Measurements from ENCODE around the gene BRD4.

Gene BRD4

DNA sequence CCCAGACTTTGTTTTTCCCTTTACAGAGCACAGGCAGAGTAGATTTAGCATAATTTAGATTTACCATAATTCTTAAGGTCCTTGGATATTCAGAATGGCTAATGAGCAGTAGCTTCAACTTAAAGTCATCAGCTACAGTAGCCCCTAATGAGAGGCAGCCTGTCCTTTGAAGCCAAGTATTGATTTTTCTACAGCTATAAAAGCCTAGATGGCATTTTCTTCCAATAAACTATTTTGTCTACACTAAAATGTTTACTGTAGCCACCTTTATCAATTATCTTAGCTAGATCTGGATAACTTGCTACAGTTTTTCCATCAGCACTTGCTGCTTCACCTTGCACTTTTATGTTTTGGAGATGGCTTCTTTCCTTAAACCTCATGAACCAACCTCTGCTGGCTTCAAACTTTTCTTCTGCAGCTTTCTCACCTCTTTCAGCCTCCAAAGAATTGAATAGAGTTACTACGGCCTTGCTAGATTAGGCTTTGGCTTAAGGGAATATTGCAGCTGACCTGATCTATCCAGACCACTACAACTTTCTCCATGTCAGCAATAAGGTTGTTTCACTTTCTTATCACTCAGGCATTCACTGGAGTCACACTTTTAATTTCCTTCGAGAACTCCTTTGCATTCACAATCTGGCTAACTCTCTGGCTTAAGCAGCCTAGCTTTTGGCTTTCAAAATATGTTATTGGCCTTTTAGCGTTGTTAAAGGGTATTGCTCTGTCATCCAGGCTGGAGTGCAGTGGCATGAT, 26.6 kb downstream of the BRD4 start:
- Mint-ChIP-seq H3K36me3 (peaks cover 2% of the 10 kb centered on the region), H3K4me3 (peak overlapping the region; percentile 20), H3K9me3 (ENCODE audit: low read depth) (no peaks in the 10 kb centered on the region), H3K4me1 (ENCODE audit: low read depth) (peaks cover 79% of the 10 kb centered on the region), H3K27me3 (no peaks in the 10 kb centered on the region), H3K27ac (peak overlapping the region; percentile 43)

DNA sequence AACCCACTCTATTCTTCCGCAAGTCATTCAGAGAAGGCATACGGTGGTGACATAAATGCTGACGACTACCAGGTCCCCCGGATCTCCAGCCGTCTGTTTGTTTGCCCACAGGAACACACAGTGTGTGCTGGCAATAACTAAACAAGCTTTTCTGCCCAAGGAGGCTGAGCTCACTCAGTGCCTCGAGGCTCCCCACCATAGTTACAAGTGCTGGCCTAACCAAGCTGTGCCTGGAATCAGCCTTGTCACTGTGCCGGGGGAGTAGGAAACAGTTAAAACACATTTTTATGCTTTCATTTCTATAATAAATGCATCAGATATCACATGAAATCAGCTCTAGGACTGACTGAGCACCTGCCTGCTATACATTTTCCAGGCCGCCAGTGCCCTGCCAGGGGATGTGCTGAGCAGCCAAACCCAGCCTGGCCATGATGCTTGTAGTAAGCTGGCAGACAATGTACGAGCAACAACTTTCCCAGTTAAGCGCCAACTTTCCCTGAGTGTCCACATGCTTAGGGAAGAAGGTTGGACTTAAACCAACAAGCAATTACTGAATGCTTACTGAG, 28.1 kb downstream of the BRD4 start:
- Mint-ChIP-seq H3K27ac (peak overlapping the region; percentile 93), H3K9me3 (ENCODE audit: low read depth) (no peaks in the 10 kb centered on the region), H3K4me1 (ENCODE audit: low read depth) (peaks cover 80% of the 10 kb centered on the region), H3K36me3 (peaks cover 2% of the 10 kb centered on the region), H3K27me3 (no peaks in the 10 kb centered on the region), H3K4me3 (peak overlapping the region; percentile 17)

DNA sequence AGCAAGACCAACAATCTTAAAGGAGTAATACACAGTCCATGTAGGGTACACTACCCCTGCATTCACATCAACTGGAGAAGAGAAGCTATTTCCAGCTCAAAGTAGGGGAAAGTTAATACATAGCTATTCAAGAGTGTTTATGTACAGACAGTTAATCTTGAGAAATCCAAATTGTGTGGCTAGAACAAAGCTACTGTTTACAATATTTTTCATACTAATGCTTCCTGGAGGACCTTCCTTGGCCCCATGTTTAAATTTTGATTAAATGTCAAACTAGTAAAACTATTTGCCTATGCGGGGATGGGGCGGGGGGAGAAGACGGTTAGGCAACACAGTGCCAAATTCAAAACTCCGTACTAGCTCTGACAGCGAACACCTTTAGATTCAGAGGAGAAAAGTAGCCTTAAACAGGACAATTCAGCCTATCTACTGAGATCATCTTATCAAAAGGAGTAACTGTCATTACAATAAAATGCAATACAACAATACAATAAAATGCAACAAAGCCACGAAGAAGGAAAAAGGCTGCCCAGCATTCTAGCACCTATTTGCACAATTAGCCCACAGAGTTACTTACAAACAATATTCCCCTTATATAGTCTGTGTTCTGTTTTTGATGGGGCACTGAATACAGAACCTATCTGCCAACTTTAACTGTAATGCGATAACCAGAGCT, 29.1 kb downstream of the BRD4 start:
- Mint-ChIP-seq H3K27me3 (no peaks in the 10 kb centered on the region), H3K4me3 (peak overlapping the region; percentile 17), H3K27ac (peak overlapping the region; percentile 93), H3K4me1 (ENCODE audit: low read depth) (peaks cover 84% of the 10 kb centered on the region), H3K9me3 (ENCODE audit: low read depth) (no peaks in the 10 kb centered on the region), H3K36me3 (peaks cover 2% of the 10 kb centered on the region)

DNA sequence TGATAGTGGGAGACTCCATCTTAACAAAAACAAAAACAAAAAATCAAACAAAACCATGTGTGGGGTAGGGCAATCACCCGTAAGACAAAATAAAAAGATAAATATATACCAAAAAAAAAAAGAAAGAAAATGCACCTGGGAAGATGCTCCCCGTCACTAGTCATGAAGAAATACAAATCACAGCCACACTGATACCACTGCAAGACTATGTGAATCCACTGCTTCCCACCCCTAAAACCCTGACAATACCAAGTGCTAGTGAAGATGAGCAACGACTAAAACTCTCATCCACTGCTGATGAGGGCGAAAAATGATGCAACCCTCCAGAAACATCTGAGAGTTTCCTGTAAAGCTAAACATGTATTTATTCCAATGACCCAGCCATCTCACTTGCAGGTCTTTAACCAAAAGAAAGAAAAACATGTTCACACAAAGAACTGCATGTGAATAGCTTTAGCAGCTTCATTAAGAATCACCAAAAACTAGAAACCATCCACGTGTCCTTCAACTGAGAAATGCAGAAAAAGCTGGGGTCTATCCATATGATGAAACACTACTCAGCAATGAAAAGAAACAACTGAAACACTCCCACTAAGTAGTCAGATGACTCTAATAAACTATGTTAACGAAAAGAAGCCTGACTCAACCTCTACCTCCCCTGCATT, 31.7 kb downstream of the BRD4 start:
- H3K9me3 Mint-ChIP-seq (ENCODE audit: low read depth), result no peaks in the 10 kb centered on the region
- peaks cover 89% of the 10 kb centered on the region for H3K4me1 Mint-ChIP-seq (ENCODE audit: low read depth)
- H3K4me3 Mint-ChIP-seq, result peak overlapping the region; percentile 63
- no peaks in the 10 kb centered on the region for H3K27me3 Mint-ChIP-seq
- peak overlapping the region; percentile 83 for H3K27ac Mint-ChIP-seq
- peaks cover 2% of the 10 kb centered on the region for H3K36me3 Mint-ChIP-seq

DNA sequence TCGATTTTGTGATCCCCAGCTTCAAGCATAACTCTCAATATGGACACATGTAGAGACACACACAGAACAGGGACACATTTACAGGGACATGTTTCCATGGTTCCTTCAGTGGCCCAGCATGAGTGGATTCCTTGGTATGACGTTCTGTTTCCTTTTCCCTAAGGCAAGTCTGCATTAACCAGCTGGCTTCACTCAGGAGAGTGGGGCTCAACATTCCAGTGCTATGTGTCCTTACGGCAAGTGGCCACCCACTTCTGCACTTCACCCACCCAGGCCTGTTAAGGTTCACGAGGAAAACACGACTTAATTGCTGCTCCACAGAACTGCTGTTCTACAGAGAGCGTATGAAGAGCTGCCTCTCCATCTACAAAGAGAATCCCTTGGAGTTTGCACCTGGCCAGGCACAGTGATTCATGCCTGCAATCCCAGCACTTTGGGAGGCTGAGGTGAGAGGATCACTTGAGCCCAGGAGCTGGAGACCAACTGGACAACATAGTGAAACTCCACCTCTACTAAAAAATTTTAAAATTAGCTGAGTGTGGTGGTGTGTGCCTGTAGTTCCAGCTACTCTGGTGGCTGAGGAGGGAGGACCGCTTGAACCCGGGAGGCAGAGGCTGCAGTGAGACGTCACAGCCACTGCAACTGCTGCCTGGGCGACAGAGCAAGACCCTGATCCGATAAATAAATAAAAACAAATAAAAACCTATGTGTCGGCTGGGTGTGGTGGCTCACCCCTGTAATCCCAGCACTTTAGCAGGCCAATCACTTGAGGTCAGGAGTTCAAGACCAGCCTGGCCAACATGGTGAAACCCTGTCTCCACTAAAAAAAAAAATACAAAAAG, 32.5 kb downstream of the BRD4 start:
- H3K27ac Mint-ChIP-seq, result peak overlapping the region; percentile 83
- peak overlapping the region; percentile 63 for H3K4me3 Mint-ChIP-seq

DNA sequence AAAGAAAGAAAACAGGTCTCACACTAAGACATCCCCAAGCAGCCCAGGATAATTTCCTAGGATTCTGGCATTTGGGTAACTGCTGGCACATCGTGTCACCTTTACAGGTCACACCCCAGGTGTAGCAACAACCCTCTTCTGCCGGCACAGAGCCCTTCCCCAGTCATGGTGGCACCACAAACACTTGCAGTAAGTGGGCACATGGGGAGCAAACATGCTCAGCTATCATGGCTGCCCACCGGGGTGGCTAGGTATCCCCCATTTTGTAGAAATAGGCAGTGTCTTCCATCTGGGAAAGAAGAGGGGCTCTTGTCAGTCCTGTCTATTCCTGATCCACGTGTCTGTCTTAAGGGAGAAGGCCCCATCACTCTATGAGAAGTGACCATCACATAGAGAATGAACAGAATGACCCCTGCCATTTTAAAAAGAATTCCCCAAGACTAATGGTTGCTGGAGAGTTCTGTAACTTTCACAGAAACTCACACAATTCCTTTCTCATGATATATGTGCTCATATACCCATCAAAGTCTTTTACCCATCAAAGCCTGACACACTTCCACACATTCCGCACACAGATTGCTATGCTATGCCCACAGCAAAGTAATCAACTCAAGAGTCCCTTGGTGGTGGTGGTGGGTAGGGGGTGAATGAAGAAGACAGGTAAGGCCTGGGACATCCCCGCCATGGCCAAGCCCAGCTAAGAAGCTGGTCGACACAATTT, 33.3 kb downstream of the BRD4 start:
- Mint-ChIP-seq H3K4me1 (ENCODE audit: low read depth) (peaks cover 90% of the 10 kb centered on the region), H3K4me3 (peak overlapping the region; percentile 46), H3K27ac (peak overlapping the region; percentile 71), H3K27me3 (no peaks in the 10 kb centered on the region), H3K9me3 (ENCODE audit: low read depth) (no peaks in the 10 kb centered on the region), H3K36me3 (peaks cover 4% of the 10 kb centered on the region)

More for the DNA sequence above, 32.5 kb downstream of the BRD4 start:
- Mint-ChIP-seq H3K9me3 (ENCODE audit: low read depth) (no peaks in the 10 kb centered on the region), H3K36me3 (peaks cover 4% of the 10 kb centered on the region), H3K4me1 (ENCODE audit: low read depth) (peaks cover 90% of the 10 kb centered on the region), H3K27me3 (no peaks in the 10 kb centered on the region)

DNA sequence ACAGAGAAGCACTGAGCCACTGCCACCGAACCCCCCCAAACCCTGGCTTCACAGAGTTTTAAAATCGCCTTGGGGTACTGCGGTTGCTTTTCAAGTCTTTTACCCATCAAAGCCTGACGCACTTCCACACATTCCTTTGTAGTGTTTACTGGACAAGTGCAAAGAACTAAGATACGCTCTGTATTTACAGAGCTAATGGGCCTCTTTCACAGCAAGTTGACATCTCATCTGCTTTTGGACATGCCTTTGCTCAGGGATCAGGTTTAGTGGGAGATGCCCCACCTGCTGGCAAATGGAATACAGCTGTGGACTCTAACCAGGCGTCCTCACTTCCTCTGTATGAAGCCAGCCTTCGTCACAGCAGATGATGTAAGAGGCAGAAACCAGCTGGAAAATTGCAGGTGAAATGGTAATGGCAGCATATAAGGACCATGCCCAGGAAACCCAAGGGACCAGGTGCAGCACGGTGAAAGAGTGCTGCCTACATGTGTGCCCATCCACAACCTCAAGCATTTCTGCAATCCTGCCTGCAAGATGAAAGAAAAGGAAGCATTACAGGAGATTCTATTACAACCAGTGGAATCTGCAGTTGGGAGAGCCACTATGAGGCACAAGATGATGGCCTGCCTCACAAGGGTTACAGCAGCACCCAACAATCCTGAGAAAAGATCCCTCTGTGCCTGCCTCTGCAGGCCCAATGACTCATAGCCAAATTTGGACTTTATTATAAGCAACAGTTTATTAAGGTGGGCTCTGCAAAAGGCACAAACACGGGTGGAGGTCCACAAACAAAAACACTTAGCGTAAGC, 34.7 kb downstream of the BRD4 start:
- peaks cover 4% of the 10 kb centered on the region for H3K36me3 Mint-ChIP-seq
- no peaks in the 10 kb centered on the region for H3K27me3 Mint-ChIP-seq
- peak overlapping the region; percentile 84 for H3K27ac Mint-ChIP-seq
- peaks cover 90% of the 10 kb centered on the region for H3K4me1 Mint-ChIP-seq (ENCODE audit: low read depth)
- H3K4me3 Mint-ChIP-seq, result peak overlapping the region; percentile 71
- no peaks in the 10 kb centered on the region for H3K9me3 Mint-ChIP-seq (ENCODE audit: low read depth)

DNA sequence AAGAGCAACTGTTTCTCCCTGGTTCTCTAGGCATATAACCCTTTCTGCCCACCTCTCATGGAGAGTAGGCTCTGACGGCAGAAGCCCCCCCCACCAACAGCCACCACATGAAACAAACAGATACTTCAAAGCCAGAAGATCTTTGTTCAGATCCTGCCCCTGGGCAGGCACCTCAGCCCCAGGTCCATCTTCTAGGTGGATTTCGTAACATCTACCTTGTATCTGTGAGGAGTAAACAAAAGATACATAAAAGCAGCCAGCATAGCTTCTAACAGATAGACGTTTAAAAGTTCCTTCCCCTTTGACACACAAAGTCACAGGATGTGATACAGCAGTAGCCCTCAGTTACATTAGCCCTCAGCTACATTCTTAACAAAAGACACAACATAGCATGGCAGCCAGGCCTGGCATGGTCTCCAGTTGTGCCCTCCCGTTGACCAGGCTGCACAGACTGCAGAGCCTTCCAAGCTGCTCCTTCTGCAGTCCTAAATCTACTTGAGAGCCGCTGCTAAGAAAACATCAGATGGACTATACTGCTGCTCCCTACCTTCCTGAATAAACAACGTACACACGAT, 35.4 kb downstream of the BRD4 start:
- H3K4me1 Mint-ChIP-seq (ENCODE audit: low read depth), result peaks cover 93% of the 10 kb centered on the region
- H3K9me3 Mint-ChIP-seq (ENCODE audit: low read depth), result no peaks in the 10 kb centered on the region
- H3K36me3 Mint-ChIP-seq, result peaks cover 4% of the 10 kb centered on the region
- H3K27ac Mint-ChIP-seq, result peak overlapping the region; percentile 84
- H3K4me3 Mint-ChIP-seq, result peak overlapping the region; percentile 71
- H3K27me3 Mint-ChIP-seq, result no peaks in the 10 kb centered on the region

DNA sequence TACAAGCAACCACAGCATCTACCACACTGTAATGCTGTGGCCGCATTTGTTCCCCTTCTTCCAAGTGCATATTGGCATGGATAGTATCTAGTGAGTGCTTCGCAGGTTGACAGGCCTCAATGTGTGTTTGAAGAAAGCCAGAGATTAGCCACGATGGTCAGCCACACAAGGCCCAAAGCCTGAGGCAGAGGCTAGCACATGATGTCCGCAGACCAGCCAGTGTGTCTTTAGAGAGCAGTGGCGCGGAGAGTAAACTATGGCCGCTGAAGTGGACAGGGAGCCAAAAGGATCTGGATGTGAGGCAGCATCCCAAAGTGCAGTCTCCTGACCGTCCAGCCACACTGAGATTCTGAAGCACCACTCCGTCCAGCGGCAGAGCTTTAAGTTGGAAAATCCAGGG, 36.0 kb downstream of the BRD4 start:
- H3K27ac Mint-ChIP-seq, result peak overlapping the region; percentile 84
- peak overlapping the region; percentile 32 for H3K4me3 Mint-ChIP-seq
- H3K4me1 Mint-ChIP-seq (ENCODE audit: low read depth), result peaks cover 96% of the 10 kb centered on the region
- peaks cover 4% of the 10 kb centered on the region for H3K36me3 Mint-ChIP-seq
- H3K27me3 Mint-ChIP-seq, result no peaks in the 10 kb centered on the region
- no peaks in the 10 kb centered on the region for H3K9me3 Mint-ChIP-seq (ENCODE audit: low read depth)

DNA sequence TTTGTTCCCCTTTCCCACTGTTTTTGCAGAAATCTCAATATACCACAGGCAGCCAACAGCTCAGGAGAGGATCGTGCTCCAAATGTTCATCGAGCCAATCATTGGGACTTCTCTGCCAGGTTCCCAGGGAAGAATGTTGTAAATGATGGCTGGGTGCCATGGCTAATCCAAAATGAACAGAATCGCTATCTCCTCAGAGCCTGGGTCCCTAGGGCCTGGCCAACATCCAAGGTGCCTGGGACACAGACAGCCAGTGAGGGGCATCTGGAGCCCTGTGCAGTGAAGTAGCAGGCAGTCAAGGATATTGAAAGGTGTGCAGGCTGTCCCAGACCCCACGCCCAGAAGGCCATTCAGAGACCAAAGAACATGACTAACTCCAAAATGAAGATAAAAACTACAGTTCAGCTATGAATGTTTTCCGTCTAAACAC, 37.8 kb downstream of the BRD4 start:
- no peaks in the 10 kb centered on the region for H3K9me3 Mint-ChIP-seq (ENCODE audit: low read depth)
- H3K27ac Mint-ChIP-seq, result peak overlapping the region; percentile 85
- no peaks in the 10 kb centered on the region for H3K27me3 Mint-ChIP-seq
- peaks cover 4% of the 10 kb centered on the region for H3K36me3 Mint-ChIP-seq
- H3K4me1 Mint-ChIP-seq (ENCODE audit: low read depth), result peaks cover 100% of the 10 kb centered on the region
- peak overlapping the region; percentile 37 for H3K4me3 Mint-ChIP-seq

DNA sequence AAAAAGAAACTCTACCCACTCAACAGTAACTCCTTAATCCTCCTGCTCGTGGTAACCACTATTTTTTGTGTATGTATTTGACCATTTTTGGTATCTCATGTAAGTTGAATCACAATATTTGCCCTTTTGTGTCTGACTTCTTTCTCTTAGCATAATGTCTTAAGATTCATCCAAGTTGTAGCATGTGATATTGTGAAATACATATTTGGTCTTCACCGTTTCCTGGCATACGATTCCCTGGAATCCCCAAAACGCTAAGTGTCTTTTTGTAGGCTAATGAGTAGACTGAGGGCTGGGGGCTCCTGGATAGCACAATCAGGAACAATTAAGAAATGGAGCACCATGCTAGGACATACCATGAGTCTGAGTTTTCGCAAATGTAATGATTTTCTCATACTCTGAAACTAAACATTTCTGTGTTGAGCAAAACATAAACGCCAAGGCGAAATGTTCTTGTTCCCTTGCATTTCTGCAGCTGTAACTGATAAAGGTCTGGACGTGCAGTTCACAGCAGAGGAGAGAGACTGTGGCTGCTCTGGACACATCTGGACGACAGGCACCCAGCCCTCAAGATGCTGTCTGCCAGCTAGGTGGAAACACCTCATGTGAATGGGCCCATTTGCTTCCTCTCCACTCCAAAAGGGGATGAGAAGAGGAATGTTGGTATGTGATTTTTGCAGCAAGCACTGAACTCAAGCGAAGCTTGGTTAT, 38.4 kb downstream of the BRD4 start:
- no peaks in the 10 kb centered on the region for H3K9me3 Mint-ChIP-seq (ENCODE audit: low read depth)
- peaks cover 99% of the 10 kb centered on the region for H3K4me1 Mint-ChIP-seq (ENCODE audit: low read depth)
- peak overlapping the region; percentile 83 for H3K27ac Mint-ChIP-seq
- H3K27me3 Mint-ChIP-seq, result no peaks in the 10 kb centered on the region
- peak overlapping the region; percentile 72 for H3K4me3 Mint-ChIP-seq
- H3K36me3 Mint-ChIP-seq, result peaks cover 4% of the 10 kb centered on the region

DNA sequence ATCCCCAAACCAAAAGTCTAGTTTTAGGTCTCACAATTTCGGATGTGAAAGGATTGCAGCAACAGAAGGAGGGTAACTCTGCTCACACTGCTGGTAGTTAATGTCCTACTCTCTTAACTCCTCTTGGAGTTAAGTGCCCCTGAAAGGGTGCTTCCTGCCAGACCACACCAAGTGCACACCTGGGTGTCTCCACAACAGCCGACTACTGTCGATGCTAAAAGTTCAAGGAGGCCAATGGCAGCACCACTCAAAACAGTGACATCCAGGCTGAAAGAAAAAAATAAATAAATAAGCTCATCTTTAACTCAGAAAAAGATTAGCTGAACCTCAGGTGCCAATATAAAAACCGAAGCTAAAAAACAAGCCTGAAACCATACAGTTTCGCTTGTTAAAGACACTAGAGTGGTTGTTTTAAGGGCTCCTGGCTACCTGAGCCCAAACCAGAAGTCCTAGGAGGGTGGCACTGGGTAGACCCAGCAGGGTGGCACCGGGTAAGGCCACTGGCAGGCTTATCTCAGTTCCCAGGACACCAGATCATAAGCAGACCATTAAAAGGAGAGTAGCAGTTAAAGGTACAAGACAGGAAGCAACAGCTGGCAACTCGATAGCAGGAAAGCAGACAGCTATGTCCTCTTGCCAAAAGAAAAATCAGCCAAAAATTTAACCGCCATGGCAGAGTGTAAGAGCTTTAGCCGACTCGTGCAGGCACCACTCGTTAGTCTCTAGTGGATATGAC, 39.3 kb downstream of the BRD4 start:
- Mint-ChIP-seq H3K36me3 (peaks cover 4% of the 10 kb centered on the region), H3K4me3 (peak overlapping the region; percentile 72), H3K9me3 (ENCODE audit: low read depth) (no peaks in the 10 kb centered on the region), H3K27ac (peak overlapping the region; percentile 83), H3K27me3 (no peaks in the 10 kb centered on the region), H3K4me1 (ENCODE audit: low read depth) (peaks cover 98% of the 10 kb centered on the region)
